AG04450 (cell line): ENCODE results near the gene NDE1. TPM values are rescaled to one million over a fixed set of nuclear protein-coding genes. Genes with fewer than 3 reads are reported as not detected.

Experiments
- CTCF ChIA-PET: fragments of 300-600, 350-600 bp; formaldehyde crosslinking; extraction: SDS; loops from one replicate; lab custom pipeline; 2022; ENCODE audit warnings: antibody characterized with exemption, inconsistent platforms; lab: Charles Lee
- POLR2A ChIA-PET: fragments of 350-600 bp; formaldehyde crosslinking; extraction: SDS; loops from one replicate; lab custom pipeline; 2021; ENCODE audit warnings: antibody characterized with exemption, inconsistent platforms; lab: Yijun Ruan, JAX
- DNase-seq: peaks from one replicate; pipeline ENCODE4 v3.0.0-alpha.2; 2011; ENCODE audit warnings: low read depth, low spot score
- H3K27ac ChIP-seq: one replicate; pipeline ENCODE4 v1.5.1; 2012; ENCODE audit warnings: low read depth, low read length, control low read depth
- H3K27me3 ChIP-seq: one replicate; pipeline ENCODE4 v1.6.0; 2012; ENCODE audit warnings: low read length; ENCODE audit not compliant: control insufficient read depth, insufficient read depth
- H3K4me3 ChIP-seq: 2 replicates; pipeline ENCODE4 v1.5.1; 2011; ENCODE audit warnings: mild to moderate bottlenecking, low read depth, low read length, control low read depth
- H3K9me3 ChIP-seq: 2 replicates; pipeline ENCODE4 v1.5.1; 2012; ENCODE audit warnings: low read length; ENCODE audit not compliant: control insufficient read depth, insufficient read depth
- CTCF ChIP-seq: IDR thresholded peaks from 2 replicates; pipeline ENCODE4 v1.5.1; 2011; ENCODE audit warnings: low read depth, low read length, control low read depth, inconsistent platforms
- polyA plus RNA-seq: library from polyadenylated mRNA; depleted of rRNA; stranded (reverse); fragments of >200 nt; gene quantifications from 2 replicates; pipeline ENCODE4 v1.2.3, GENCODE V29; 2011

NDE1 gene
- polyA plus RNA-seq, 1 experiment = 29.9 TPM

GRCh38 chr16:15694499-15694898, 44.5 kb downstream of the NDE1 start:
- Histone ChIP-seq H3K9me3 (no peaks in the 10 kb centered on the region), H3K27me3 (no peaks in the 10 kb centered on the region), H3K4me3 (no peak overlapping the region), H3K27ac (no peak overlapping the region)
- DNase-seq = no peak
- ChIA-PET CTCF (interaction anchor here (2.1 kb wide), 1 partner anchor 10 kb away, joined by 9 read pairs; no protein-coding TSS in a partner anchor), POLR2A (interaction anchor here (0.6 kb wide), 1 partner anchor 29 kb away, joined by 4 read pairs; no protein-coding TSS in a partner anchor)
- no peak for TF ChIP-seq CTCF

- no peaks in the 10 kb centered on the region for H3K9me3 ChIP-seq
- no peaks in the 10 kb centered on the region for H3K27me3 ChIP-seq
- ChIA-PET CTCF (no interaction called here), POLR2A (no interaction called here)
- no peak for TF ChIP-seq CTCF
- no peak overlapping the region for H3K4me3 ChIP-seq
- no peak for DNase-seq
- H3K27ac ChIP-seq = no peak overlapping the region
These were observed 49.8 kb downstream of the NDE1 start for GRCh38 chr16:15699819-15700218.

GRCh38 chr16:15701367-15701766, 51.3 kb downstream of the NDE1 start:
- no peak for DNase-seq
- CTCF ChIA-PET = interaction anchor here (0.6 to 1.3 kb wide), 2 partner anchors 28 to 105 kb away, joined by 4 to 13 read pairs; no protein-coding TSS in a partner anchor
- POLR2A ChIA-PET = no interaction called here
- H3K4me3 ChIP-seq = no peak overlapping the region
- H3K9me3 ChIP-seq = no peaks in the 10 kb centered on the region
- no peaks in the 10 kb centered on the region for H3K27me3 ChIP-seq
- no peak overlapping the region for H3K27ac ChIP-seq
- no peak for TF ChIP-seq CTCF

GRCh38 chr16:15701975-15702970, 52.2 kb downstream of the NDE1 start:
- no peaks in the 10 kb centered on the region for H3K9me3 ChIP-seq
- peak overlapping the region; percentile 21 for H3K27ac ChIP-seq
- ChIA-PET CTCF (no interaction called here), POLR2A (no interaction called here)
- DNase-seq = no peak
- no peak for TF ChIP-seq CTCF
- H3K4me3 ChIP-seq = no peak overlapping the region
- no peaks in the 10 kb centered on the region for H3K27me3 ChIP-seq
